IMR-90 (cell line): ENCODE data around the gene SEBOX.

Source experiments
- BHLHE40 ChIP-seq: fragments of 150-350 bp; IDR thresholded peaks from 2 replicates; pipeline ENCODE4 v1.6.1; 2016; ENCODE audit warnings: mild to moderate bottlenecking, low read depth, low read length
- CEBPB ChIP-seq: IDR thresholded peaks from 2 replicates; pipeline ENCODE4 v1.6.1; 2012; ENCODE audit warnings: low read depth, low read length, improper control_type of control experiment
- MAFK ChIP-seq: IDR thresholded peaks from 2 replicates; pipeline ENCODE4 v1.6.1; 2012; ENCODE audit warnings: low read depth, low read length, improper control_type of control experiment
- MXI1 ChIP-seq: IDR thresholded peaks from 2 replicates; pipeline ENCODE4 v1.6.1; 2012; ENCODE audit warnings: low read depth, mild to moderate bottlenecking, low read length, moderate library complexity, borderline replicate concordance
- POLR2A ChIP-seq: IDR thresholded peaks from 2 replicates; pipeline ENCODE4 v1.6.1; 2012; ENCODE audit warnings: mild to moderate bottlenecking, low read depth, low read length
- RAD21 ChIP-seq: IDR thresholded peaks from 2 replicates; pipeline ENCODE4 v1.6.1; 2012; ENCODE audit warnings: low read length, improper control_type of control experiment
- RCOR1 ChIP-seq: IDR thresholded peaks from 2 replicates; pipeline ENCODE4 v1.6.1; 2012; ENCODE audit warnings: mild to moderate bottlenecking, low read length, improper control_type of control experiment; ENCODE audit not compliant: insufficient replicate concordance
- SMC3 ChIP-seq: fragments of 150-350 bp; IDR thresholded peaks from 2 replicates; pipeline ENCODE4 v1.6.1; 2016; ENCODE audit warnings: low read depth, mild to moderate bottlenecking, antibody characterized with exemption, low read length, moderate library complexity
- TF ChIP-seq, protein P1 (sequence below): conservative IDR thresholded peaks from 2 replicates; pipeline ENCODE4 v1.5.1; 2012; ENCODE audit warnings: mild to moderate bottlenecking, low read depth, low read length, improper control_type of control experiment
- TF ChIP-seq, protein P2 (sequence below): fragments of 150-350 bp; IDR thresholded peaks from 2 replicates; pipeline ENCODE4 v1.6.1; 2017; ENCODE audit warnings: mild to moderate bottlenecking, antibody characterized with exemption, low read length, low read depth
- TF ChIP-seq, protein P3 (sequence below): fragments of 150-350 bp; IDR thresholded peaks from 2 replicates; pipeline ENCODE4 v1.6.1; 2016; ENCODE audit warnings: low read depth, mild to moderate bottlenecking, low read length, moderate library complexity, borderline replicate concordance

DNA sequence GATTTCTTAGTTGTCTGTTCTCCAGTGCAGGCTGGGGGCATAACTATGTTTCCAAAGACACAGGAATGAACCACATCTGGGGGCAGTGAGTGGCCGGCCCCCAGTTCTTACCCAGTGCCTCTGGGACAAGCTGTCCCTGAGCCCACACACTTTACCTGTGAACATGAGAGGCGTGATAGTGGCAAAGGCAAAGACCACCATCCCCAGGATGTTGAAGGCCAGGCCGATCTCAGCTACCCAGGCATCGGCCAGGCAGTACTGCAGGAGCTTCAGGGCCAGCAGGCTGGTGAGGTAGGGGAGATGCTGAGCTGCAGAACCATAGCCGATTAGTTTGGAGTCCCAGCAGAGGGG, 39.4 kb upstream of the SEBOX start:
- TF ChIP-seq CEBPB (no peak), BHLHE40 (no peak), SMC3 (no peak), POLR2A (no peak), RCOR1 (no peak), MXI1 (no peak), RAD21 (no peak), MAFK (no peak)
- TF ChIP-seq, protein P1, sequence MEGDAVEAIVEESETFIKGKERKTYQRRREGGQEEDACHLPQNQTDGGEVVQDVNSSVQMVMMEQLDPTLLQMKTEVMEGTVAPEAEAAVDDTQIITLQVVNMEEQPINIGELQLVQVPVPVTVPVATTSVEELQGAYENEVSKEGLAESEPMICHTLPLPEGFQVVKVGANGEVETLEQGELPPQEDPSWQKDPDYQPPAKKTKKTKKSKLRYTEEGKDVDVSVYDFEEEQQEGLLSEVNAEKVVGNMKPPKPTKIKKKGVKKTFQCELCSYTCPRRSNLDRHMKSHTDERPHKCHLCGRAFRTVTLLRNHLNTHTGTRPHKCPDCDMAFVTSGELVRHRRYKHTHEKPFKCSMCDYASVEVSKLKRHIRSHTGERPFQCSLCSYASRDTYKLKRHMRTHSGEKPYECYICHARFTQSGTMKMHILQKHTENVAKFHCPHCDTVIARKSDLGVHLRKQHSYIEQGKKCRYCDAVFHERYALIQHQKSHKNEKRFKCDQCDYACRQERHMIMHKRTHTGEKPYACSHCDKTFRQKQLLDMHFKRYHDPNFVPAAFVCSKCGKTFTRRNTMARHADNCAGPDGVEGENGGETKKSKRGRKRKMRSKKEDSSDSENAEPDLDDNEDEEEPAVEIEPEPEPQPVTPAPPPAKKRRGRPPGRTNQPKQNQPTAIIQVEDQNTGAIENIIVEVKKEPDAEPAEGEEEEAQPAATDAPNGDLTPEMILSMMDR, result no peak
- TF ChIP-seq, protein P2, sequence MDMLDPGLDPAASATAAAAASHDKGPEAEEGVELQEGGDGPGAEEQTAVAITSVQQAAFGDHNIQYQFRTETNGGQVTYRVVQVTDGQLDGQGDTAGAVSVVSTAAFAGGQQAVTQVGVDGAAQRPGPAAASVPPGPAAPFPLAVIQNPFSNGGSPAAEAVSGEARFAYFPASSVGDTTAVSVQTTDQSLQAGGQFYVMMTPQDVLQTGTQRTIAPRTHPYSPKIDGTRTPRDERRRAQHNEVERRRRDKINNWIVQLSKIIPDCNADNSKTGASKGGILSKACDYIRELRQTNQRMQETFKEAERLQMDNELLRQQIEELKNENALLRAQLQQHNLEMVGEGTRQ, result no peak
- TF ChIP-seq, protein P3, sequence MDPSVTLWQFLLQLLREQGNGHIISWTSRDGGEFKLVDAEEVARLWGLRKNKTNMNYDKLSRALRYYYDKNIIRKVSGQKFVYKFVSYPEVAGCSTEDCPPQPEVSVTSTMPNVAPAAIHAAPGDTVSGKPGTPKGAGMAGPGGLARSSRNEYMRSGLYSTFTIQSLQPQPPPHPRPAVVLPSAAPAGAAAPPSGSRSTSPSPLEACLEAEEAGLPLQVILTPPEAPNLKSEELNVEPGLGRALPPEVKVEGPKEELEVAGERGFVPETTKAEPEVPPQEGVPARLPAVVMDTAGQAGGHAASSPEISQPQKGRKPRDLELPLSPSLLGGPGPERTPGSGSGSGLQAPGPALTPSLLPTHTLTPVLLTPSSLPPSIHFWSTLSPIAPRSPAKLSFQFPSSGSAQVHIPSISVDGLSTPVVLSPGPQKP, result no peak
